Muscle layer of duodenum (tissue), 2 donors: ENCODE results near the gene VPS11.

Experiments
- H3K27ac ChIP-seq: one replicate; pipeline ENCODE4 v1.7.0; 2013; ENCODE audit warnings: mild to moderate bottlenecking, low read length
- H3K27me3 ChIP-seq: one replicate; pipeline ENCODE4 v1.7.0; 2013; ENCODE audit warnings: low read depth, mild to moderate bottlenecking, control low read depth, low read length
- H3K36me3 ChIP-seq, 2 donors: one replicate each; pipeline ENCODE4 v1.7.0; 2013; ENCODE audit warnings: low read length in 2 of 2, control low read depth in 1 of 2, mild to moderate bottlenecking in 1 of 2; ENCODE audit not compliant: insufficient read depth in 2 of 2, control insufficient read depth in 1 of 2
- H3K4me1 ChIP-seq, 2 donors: one replicate each; pipeline ENCODE4 v1.7.0; 2013; ENCODE audit warnings: low read length in 2 of 2, mild to moderate bottlenecking in 2 of 2, control low read depth in 1 of 2, moderate library complexity in 1 of 2; ENCODE audit not compliant: insufficient read depth in 2 of 2, control insufficient read depth in 1 of 2
- H3K4me3 ChIP-seq, 2 donors: one replicate each; pipeline ENCODE4 v1.7.0; 2013; ENCODE audit warnings: low read length in 2 of 2, low read depth in 1 of 2, mild to moderate bottlenecking in 1 of 2
- H3K9me3 ChIP-seq, 2 donors: one replicate each; pipeline ENCODE4 v1.7.0; 2013; ENCODE audit warnings: low read length in 2 of 2, control low read depth in 1 of 2, mild to moderate bottlenecking in 1 of 2; ENCODE audit not compliant: control insufficient read depth in 1 of 2
- donor health status: healthy.

The VPS11 gene

DNA sequence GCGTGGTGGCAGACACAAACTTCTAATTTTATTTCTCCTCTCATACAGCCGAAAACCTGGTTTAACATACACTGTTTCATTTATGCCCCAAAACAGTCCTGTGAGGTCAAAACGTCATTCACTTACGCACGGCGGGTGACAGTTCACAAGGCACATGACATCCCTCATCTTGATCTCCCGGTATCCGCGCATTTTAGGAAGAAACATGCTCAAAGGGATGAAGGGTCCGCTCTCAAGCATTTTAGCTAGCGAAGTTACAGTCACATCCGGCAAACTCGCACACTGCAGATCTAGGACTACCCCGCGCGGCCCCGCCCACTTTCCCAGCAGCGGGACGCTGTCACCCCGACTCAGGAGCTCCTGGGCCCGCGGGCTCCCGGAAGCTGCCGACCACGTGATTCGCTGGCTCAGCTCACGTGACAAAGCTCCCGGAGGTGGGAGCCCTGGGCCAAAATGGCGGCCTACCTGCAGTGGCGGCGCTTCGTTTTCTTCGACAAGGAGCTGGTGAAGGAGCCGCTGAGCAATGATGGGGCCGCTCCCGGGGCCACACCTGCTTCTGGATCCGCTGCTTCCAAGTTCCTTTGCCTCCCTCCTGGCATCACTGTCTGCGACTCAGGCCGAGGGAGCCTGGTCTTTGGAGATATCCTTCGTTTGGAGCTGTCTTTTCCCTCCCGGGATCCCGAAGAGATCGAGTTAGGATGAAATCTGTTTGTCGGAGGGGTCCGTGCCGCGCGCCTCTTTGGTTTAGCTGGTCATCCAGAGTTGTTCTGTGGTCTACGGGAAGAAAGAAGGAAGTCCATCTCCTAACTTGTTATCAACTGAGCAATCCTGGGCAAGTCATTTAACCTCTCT, at the start of gene VPS11:
Gene VPS11, plus strand, starts transcription at position 448 of the 852 bp plus-strand sequence. Its CDS starts 6 bp downstream, at position 454.
- peak within 1 kb of the TSS; percentile 98 to 99 for H3K4me3 ChIP-seq
- no peaks in the 10 kb centered on the region for H3K9me3 ChIP-seq
- peaks cover 6 to 27% of the 10 kb centered on the region in 2 donors for H3K4me1 ChIP-seq
- peak within 1 kb of the TSS; percentile 97 for H3K27ac ChIP-seq
- H3K27me3 ChIP-seq: no peaks in the 10 kb centered on the region
- H3K36me3 ChIP-seq: peaks cover 15 to 28% of the 10 kb centered on the region in 2 donors

DNA sequence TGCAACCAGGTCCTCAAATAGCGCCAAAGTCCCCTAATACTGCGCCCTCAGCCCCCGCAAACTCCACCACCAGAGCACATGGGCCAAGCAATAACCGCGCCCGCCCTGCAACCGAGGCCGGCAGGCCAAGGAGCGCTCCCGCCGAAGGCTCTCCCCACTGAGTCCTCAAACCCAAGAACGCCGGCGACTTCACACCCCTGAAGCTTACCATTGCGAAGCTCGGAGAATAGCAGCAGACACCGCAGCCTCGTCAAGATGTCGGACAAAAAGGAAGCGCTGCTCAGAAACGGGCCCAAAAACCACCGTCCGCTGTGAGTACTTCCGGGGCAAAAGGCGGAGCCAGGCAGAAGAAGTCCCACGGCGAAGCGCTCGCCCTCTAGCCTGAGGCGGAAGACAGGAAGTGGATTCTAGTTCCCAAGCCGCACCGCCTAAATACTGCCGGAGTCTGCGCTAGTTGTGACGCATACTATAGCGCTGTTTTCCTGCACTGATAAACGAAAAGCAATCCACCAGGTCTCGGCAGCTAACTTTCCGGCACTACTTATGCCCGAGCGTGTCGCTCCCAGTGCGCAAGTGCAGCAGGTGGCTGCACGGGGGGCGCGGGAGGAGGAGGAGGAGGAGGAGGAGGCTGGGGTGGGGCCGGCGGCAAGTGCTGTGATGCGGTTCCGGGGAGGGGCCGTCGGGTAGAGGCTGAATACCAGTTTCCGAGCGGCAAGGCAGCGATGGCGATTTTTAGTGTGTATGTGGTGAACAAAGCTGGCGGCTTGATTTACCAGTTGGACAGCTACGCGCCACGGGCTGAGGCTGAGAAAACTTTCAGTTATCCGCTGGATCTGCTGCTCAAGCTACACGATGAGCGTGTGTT, 49.3 kb upstream of the VPS11 start, which contains the start of the genes RPS25 and TRAPPC4:
Gene RPS25, minus strand, starts transcription at position 270 of the 865 bp plus-strand sequence. Its CDS starts 59 bp downstream, at position 211.
Gene TRAPPC4, plus strand, starts transcription at position 693 of the 865 bp plus-strand sequence. Its CDS starts 30 bp downstream, at position 723.
- peak within 1 kb of the TSS; percentile 88 to 99 for H3K4me3 ChIP-seq

DNA sequence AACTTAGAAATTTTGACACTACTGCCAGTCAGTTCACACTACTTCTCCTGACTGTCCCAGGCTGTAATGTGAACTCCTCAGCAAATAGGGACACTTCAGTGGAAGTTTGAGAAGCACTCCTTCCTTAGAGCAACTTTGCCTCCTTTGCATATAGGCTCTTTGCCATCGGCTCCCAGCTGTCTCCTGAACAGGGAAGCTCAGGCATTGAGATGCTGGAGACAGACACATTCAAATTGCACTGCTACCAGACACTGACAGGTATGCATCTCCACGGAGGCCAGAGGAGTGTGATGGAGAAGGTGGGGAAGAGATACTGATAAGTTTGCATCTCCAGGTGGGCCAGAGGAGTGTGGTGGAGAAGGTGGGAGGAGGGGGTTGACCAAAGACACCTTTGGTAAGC, 47.6 kb upstream of the VPS11 start:
- Histone ChIP-seq H3K4me1 (peaks cover 11 to 40% of the 10 kb centered on the region in 2 donors), H3K27me3 (no peaks in the 10 kb centered on the region), H3K9me3 (no peaks in the 10 kb centered on the region), H3K36me3 (peaks cover 42 to 46% of the 10 kb centered on the region in 2 donors), H3K4me3 (peak overlapping the region; percentile 88 to 99), H3K27ac (peak overlapping the region; percentile 7)

More for the DNA sequence above, 49.3 kb upstream of the VPS11 start, which contains the start of the genes RPS25 and TRAPPC4:
- Histone ChIP-seq H3K27me3 (no peaks in the 10 kb centered on the region), H3K4me1 (peaks cover 11 to 36% of the 10 kb centered on the region in 2 donors), H3K36me3 (peaks cover 42 to 47% of the 10 kb centered on the region in 2 donors), H3K9me3 (no peaks in the 10 kb centered on the region), H3K27ac (peak within 1 kb of the TSS; percentile 89)

DNA sequence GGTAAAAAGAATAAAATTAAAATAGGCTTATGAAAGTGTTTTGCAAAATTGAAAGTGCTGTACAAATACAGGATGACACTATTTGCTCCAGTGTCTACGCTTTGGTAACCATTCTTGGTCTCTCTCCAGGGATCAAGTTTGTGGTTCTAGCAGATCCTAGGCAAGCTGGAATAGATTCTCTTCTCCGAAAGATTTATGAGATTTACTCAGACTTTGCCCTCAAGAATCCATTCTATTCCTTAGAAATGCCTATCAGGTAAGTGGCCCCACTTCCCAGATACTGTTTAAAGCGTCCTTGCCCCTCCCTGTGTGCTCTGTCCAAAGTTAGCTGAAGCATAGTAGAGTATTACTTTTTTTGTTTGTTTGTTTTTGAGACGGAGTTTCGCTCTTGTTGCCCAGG, 46.0 kb upstream of the VPS11 start:
- H3K4me3 ChIP-seq: no peak overlapping the region
- no peaks in the 10 kb centered on the region for H3K9me3 ChIP-seq
- H3K36me3 ChIP-seq: peaks cover 34 to 48% of the 10 kb centered on the region in 2 donors
- H3K4me1 ChIP-seq: peaks cover 11 to 29% of the 10 kb centered on the region in 2 donors
- H3K27me3 ChIP-seq: no peaks in the 10 kb centered on the region
- H3K27ac ChIP-seq: no peak overlapping the region

DNA sequence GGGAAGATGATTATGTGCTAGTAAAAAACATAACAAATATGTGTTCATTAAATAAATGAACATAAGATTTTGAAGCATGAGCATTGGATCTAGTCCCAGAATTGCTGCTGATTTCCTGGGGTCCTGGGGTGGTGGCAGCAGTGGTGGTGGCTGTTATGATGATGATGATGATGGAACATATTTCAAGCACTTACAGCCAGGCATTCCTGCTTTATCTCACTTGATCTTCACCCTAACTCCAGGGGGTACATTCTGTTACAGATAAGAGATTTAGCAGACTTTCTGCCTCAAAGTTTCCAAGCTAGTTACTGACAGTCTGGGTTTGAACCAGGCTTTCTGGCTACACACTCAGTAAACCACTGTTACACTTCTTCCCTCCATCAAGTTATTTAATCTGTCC, 43.9 kb upstream of the VPS11 start:
- no peak overlapping the region for H3K4me3 ChIP-seq
- H3K9me3 ChIP-seq: no peaks in the 10 kb centered on the region
- no peak overlapping the region for H3K27ac ChIP-seq
- peaks cover 11 to 20% of the 10 kb centered on the region in 2 donors for H3K4me1 ChIP-seq
- no peaks in the 10 kb centered on the region for H3K27me3 ChIP-seq
- H3K36me3 ChIP-seq: peaks cover 32 to 56% of the 10 kb centered on the region in 2 donors

DNA sequence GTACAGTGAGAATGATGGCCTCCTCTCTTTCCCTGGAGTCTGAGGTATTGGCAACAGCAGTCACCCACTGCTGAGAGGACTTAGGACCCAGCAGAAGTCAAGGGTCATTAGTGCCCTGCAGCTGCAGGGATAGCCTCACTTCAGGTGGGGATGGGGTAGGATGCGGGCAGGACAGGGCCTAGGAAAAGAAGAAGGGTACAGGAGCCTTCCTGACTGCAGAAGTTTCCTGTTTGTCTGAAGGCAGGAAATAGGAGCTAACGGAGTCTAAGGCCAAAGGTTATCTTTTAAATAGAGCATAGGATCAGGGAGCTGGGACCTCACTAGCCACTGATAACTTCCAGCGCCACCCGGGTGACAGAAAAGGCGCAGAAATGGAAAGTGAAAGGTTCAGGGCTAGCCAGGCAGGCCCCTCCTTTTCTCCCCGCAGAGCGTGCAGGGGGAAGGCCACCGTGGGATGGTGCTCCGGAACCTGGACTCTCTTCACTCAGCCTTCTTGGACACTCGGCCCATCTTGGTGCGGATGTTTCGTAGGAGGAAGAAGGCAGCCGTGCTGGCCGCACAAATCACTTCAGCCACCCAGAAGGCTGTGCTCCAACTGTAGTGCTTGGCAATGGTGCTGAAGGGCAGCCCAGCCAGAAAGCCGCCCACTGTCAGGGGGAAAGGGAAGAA, 43.1 kb upstream of the VPS11 start:
- Histone ChIP-seq H3K27me3 (no peaks in the 10 kb centered on the region), H3K9me3 (no peaks in the 10 kb centered on the region), H3K4me1 (peaks cover 11 to 26% of the 10 kb centered on the region in 2 donors), H3K27ac (peak overlapping the region; percentile 25), H3K36me3 (peaks cover 32 to 56% of the 10 kb centered on the region in 2 donors), H3K4me3 (no peak overlapping the region)

DNA sequence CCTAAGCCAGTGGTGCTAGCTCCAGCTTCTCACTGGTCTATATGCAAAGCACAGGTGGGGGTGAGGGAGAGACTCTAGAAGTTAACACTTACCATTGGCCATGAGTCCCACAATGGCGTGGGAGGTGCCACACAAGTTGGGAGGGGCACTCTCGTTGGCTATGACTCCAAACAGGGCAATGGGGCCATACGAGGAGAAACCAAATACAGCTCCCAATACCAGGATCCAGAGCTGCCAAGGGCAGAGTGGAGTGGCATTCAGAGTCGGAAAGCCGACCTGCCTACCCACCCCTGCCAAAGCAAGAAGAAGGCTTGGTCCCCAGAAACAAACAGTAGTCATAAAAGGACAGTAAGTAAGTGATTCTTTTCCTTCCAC, 42.5 kb upstream of the VPS11 start:
- Histone ChIP-seq H3K27me3 (no peaks in the 10 kb centered on the region), H3K9me3 (no peaks in the 10 kb centered on the region), H3K36me3 (peaks cover 29 to 56% of the 10 kb centered on the region in 2 donors), H3K27ac (peak overlapping the region; percentile 22), H3K4me3 (no peak overlapping the region), H3K4me1 (peaks cover 6 to 26% of the 10 kb centered on the region in 2 donors)

DNA sequence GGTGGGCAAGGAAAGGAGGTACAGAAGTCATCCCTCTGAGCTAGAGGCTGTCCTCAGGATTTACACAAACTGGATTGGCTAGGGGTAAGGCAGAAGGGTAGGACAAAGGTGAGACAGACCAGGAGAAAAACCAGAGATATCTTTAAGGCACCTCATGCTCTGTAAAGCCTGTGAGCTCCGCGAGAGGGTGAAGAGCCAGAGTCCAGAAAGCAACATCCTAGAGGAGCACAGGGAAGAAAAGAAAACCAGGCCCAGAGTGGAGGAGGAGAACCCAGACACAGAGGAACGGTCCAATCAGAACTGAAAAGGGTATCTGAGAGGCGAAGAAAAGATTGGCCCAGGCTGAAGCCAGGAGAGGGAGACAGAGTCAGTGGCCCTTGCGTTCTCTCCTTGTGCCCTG, 42.1 kb upstream of the VPS11 start:
- peaks cover 5 to 22% of the 10 kb centered on the region in 2 donors for H3K4me1 ChIP-seq
- H3K36me3 ChIP-seq: peaks cover 27 to 56% of the 10 kb centered on the region in 2 donors
- H3K4me3 ChIP-seq: peak overlapping the region in 1 of 2 donors; percentile 8
- no peak overlapping the region for H3K27ac ChIP-seq
- H3K9me3 ChIP-seq: no peaks in the 10 kb centered on the region
- H3K27me3 ChIP-seq: no peaks in the 10 kb centered on the region

DNA sequence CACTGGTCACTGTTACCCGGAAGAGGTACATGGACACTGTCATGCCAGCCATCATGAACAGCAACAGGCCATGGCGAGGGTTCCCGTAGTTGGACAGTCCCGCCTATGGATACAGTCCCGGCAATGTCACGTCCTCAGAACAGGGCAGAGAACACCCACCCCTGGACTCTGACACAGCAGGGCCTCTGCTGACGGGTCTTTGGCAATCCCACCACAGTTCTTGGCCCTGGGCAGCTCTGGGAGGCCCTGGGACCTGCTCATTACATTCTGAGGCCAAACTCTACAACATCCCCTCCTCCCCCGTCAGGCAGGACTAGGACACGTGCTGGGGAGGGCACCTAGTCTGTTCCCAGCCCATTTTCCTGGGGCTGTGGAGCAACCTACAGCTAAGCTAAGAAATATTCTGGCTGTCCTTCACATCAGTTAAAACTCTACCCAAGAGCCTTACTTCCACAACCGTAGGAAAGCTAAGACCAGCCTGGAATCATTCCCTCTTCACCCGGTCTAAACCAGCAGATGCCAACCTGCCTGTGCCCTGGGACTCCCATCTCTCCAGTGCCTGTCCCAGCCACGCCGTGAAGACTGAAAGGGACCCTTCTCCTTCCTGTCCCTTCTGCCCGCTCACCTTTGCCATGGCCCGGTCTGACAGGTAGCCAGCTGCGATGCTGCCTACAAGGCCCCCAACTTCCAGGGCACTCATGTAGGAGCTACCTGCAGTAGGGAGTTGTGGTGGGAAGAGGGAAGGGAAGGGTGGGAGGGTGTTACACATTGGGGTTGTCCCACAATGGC, 41.4 kb upstream of the VPS11 start:
- H3K36me3 ChIP-seq: peaks cover 25 to 51% of the 10 kb centered on the region in 2 donors
- H3K4me3 ChIP-seq: peak overlapping the region in 1 of 2 donors; percentile 8
- H3K4me1 ChIP-seq: peaks cover 4 to 19% of the 10 kb centered on the region in 2 donors
- no peaks in the 10 kb centered on the region for H3K9me3 ChIP-seq
- H3K27me3 ChIP-seq: no peaks in the 10 kb centered on the region
- peak overlapping the region; percentile 26 for H3K27ac ChIP-seq

DNA sequence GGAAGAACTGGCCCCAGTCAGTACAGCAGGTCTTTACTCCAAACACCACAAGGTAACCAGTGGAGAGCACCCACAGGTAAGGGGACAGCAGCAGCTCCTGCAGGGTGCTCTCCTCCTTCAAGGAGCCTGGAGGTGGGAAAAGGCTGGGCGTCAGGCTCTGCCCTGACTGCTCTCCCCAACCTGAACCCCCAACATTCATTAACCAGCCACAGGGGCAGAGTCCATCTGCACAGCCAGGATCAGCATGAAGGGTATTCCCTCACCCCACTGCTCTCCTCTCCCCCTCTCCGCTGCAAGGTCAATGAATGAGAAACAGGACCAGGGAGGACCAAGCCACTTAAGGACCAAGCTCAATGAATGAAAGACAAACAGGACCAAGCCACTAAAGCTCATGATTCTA, 40.6 kb upstream of the VPS11 start:
- peaks cover 0 to 16% of the 10 kb centered on the region in 2 donors for H3K4me1 ChIP-seq
- H3K36me3 ChIP-seq: peaks cover 18 to 48% of the 10 kb centered on the region in 2 donors
- H3K9me3 ChIP-seq: no peaks in the 10 kb centered on the region
- no peaks in the 10 kb centered on the region for H3K27me3 ChIP-seq
- no peak overlapping the region for H3K27ac ChIP-seq
- H3K4me3 ChIP-seq: peak overlapping the region in 1 of 2 donors; percentile 4
